Left lung (tissue), 10 donors: Measurements from ENCODE around the gene PI4KA. TPM values are rescaled to one million over a fixed set of nuclear protein-coding genes. Genes with fewer than 3 reads are reported as not detected.

ENCODE experiments used
- ATAC-seq: fragments of 200-7000 bp; cut with Tn5 transposase; one replicate; pipeline ENCODE4 v1.9.1; 2020; ENCODE audit warnings: moderate library complexity
- DNase-seq, 4 donors: peaks; one replicate each; pipeline ENCODE4 v3.0.0-alpha.2; 2013 to 2020
- H3K27ac ChIP-seq, 2 donors: fragments of 200-600 bp; sonication (generic) in 1 of 2; one replicate each; pipeline versions ENCODE4 v1.5.0 to v1.8.0; 2020 to 2021
- H3K27me3 ChIP-seq, 2 donors: fragments of 200-600 bp; sonication (generic) in 1 of 2; one replicate each; pipeline versions ENCODE4 v1.5.0 to v1.8.0; 2020 to 2021
- H3K36me3 ChIP-seq, 2 donors: fragments of 200-600 bp; sonication (generic) in 1 of 2; one replicate each; pipeline versions ENCODE4 v1.5.0 to v1.8.0; 2020 to 2021
- H3K4me1 ChIP-seq, 2 donors: fragments of 200-600 bp; one replicate each; pipeline ENCODE4 v1.8.0; 2021
- H3K4me3 ChIP-seq, 2 donors: fragments of 200-600 bp; sonication (generic) in 1 of 2; one replicate each; pipeline versions ENCODE4 v1.5.0 to v1.8.0; 2020 to 2021; ENCODE audit warnings: mild to moderate bottlenecking in 1 of 2
- H3K9me3 ChIP-seq, 2 donors: fragments of 200-600 bp; sonication (generic) in 1 of 2; one replicate each; pipeline versions ENCODE4 v1.5.0 to v1.8.0; 2020 to 2021
- intact Hi-C, 2 donors: fragments of 100-400 bp; cut with DNase I; formaldehyde crosslinking; loops; one replicate each; pipeline versions ENCODE4 v1.11.2 to v1.14.2; 2022
- polyA plus RNA-seq, 6 donors: library from polyadenylated mRNA; unstranded; fragments of 120-200 nt; gene quantifications; one replicate each; pipeline ENCODE4 v1.2.1, GENCODE V29; 2013; ENCODE audit not compliant: insufficient read length in 6 of 6
- total RNA-seq, 2 donors: library from RNA; stranded (reverse); fragmentation: NEBNext Ultra II Directional; extraction: Animal tissue kit (Norgen Biotek cat#: 25700); gene quantifications; one replicate each; pipeline ENCODE4 v1.2.1, GENCODE V29; 2021
- TF ChIP-seq, protein P1 (sequence below), 2 donors: fragments of 200-600 bp; sonication (generic) in 1 of 2; IDR thresholded peaks; one replicate each; pipeline versions ENCODE4 v1.5.0 to v1.8.0; 2021; ENCODE audit warnings: antibody characterized with exemption in 2 of 2
- donor health status: DM: no; HTN: yes; CAD: no.
- donor health status: DM: no; HTN: no; CAD: no.

The PI4KA gene
- total and polyA plus RNA-seq, 8 donors, result 60.5 to 108 (median 70.0) TPM

DNA sequence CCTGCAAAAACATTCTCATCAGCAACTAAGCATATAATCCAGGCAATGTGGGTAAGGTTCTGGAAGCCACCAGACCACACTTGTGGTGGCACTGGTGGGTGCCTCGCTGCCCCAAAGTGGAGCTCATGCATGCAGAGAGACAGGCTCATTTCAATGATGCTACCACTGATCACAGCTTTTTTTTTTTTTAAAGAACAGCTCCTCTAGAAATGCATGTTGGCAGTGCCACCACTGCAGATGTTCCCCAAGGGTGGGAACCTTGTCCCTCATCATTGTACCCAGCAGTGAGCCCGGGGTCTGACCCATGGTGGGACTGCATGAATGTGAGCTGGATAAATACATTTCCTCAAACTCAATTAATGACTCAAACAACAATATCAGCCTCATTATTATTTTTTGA lies 115.8 kb downstream of the PI4KA start:
- ATAC-seq (no peak), DNase-seq (peak in 1 of 4 donors; percentile 6)
- Histone ChIP-seq H3K9me3 (no peaks in the 10 kb centered on the region), H3K36me3 (peaks cover 0 to 85% of the 10 kb centered on the region in 2 donors), H3K4me3 (no peak overlapping the region), H3K4me1 (peaks cover 0 to 10% of the 10 kb centered on the region in 2 donors), H3K27me3 (no peaks in the 10 kb centered on the region), H3K27ac (no peak overlapping the region)
- TF ChIP-seq, protein P1, sequence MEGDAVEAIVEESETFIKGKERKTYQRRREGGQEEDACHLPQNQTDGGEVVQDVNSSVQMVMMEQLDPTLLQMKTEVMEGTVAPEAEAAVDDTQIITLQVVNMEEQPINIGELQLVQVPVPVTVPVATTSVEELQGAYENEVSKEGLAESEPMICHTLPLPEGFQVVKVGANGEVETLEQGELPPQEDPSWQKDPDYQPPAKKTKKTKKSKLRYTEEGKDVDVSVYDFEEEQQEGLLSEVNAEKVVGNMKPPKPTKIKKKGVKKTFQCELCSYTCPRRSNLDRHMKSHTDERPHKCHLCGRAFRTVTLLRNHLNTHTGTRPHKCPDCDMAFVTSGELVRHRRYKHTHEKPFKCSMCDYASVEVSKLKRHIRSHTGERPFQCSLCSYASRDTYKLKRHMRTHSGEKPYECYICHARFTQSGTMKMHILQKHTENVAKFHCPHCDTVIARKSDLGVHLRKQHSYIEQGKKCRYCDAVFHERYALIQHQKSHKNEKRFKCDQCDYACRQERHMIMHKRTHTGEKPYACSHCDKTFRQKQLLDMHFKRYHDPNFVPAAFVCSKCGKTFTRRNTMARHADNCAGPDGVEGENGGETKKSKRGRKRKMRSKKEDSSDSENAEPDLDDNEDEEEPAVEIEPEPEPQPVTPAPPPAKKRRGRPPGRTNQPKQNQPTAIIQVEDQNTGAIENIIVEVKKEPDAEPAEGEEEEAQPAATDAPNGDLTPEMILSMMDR (IDR thresholded peaks at IDR 0.05), result no peak
- intact Hi-C loops, result no loop called here

DNA sequence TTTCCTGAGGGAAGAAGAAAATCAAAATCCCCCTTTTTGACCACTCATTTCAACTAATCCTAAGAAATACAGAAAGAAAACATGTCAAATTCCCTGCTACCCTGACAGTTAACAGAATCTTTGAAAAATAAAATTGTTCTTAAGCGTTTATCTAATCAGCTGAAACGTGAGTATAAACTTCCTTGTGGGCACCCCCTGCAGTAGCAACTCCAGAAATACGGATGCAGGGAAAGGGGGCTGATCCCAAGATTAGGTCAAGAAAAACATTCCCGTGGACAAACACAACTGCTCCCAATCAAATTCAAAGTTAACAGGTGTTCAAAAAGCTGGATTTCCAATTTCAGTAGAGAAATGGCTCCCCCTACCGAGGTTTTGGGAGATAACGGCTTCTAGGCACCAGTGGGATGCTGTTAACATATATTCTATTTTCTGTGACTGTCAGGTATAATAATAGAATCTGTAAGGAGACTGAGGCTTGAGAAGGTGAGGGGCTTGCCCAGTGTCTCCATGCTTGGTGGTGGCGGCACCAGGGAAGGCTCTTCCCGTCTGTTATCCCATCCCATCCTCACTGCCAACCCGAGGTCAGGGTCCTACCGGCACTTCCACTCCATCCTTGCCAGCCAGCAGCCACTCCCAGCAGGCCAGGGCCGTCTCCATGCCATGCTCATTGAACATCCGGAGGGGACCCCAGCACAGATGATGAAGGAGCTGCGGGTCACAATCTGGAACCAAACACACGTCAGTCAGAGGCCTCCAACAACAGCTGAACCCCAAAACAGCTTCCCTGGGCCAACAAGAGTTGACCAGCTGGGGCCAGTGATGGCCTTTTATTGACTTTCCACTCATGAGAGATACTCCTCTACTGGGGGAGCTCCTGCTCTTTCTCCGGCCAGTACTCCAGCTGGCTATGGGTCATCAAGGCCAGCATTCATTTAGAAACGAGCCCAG lies 116.7 kb downstream of the PI4KA start:
- intact Hi-C loops, result no loop called here
- no peak overlapping the region for H3K27ac ChIP-seq
- H3K4me1 ChIP-seq, result peaks cover 0 to 10% of the 10 kb centered on the region in 2 donors
- H3K27me3 ChIP-seq, result no peaks in the 10 kb centered on the region
- ATAC-seq (peak; percentile 42), DNase-seq (peak in 2 of 4 donors; percentile 33 to 45)
- TF ChIP-seq, protein P1 (IDR thresholded peaks at IDR 0.05), result peak; percentile 54 to 57
- peaks cover 0 to 76% of the 10 kb centered on the region in 2 donors for H3K36me3 ChIP-seq
- no peaks in the 10 kb centered on the region for H3K9me3 ChIP-seq
- H3K4me3 ChIP-seq, result no peak overlapping the region

DNA sequence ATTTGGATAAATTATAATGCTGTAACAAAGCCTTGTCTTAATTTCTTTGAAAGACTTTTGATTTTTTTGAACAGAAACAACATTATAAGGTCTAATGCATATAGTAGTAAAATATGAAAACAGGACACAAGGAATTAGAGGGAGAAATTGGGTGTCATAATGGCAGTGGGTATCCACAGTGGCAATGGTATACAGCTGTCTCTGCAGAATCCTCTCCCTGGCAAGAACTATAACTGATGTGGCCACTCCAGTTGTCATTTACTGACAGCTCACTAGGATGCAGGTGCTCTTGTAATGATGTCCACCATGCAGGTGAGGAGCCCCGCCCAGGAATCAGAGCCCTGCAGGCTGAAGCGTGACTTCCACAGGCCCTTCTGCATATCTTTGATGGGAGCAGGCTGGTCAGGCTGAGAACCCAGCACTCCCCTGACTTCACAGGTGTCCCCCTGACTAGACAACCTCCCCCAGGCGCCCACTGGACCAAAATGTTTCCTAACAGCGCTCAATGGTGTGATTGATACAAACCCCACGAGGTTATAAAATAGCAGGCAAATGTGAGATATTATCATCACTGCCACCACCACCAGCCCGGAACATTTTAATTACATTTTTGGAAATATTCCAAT lies 117.5 kb downstream of the PI4KA start:
- peak in 1 of 4 donors; percentile 26 for DNase-seq
- H3K9me3 ChIP-seq, result no peaks in the 10 kb centered on the region
- TF ChIP-seq, protein P1 (IDR thresholded peaks at IDR 0.05), result no peak
- H3K4me3 ChIP-seq, result no peak overlapping the region
- no peak overlapping the region for H3K27ac ChIP-seq
- intact Hi-C loops, result no loop called here
- no peaks in the 10 kb centered on the region for H3K27me3 ChIP-seq
- H3K36me3 ChIP-seq, result peaks cover 0 to 69% of the 10 kb centered on the region in 2 donors
- peaks cover 0 to 10% of the 10 kb centered on the region in 2 donors for H3K4me1 ChIP-seq
- no peak for ATAC-seq

GRCh38 chr22:20740222-20740951 lies 118.2 kb downstream of the PI4KA start:
- peaks cover 0 to 10% of the 10 kb centered on the region in 2 donors for H3K4me1 ChIP-seq
- TF ChIP-seq, protein P1 (IDR thresholded peaks at IDR 0.05), result no peak
- no peak for ATAC-seq
- peaks cover 0 to 61% of the 10 kb centered on the region in 2 donors for H3K36me3 ChIP-seq
- no peak overlapping the region for H3K4me3 ChIP-seq
- intact Hi-C loops, result no loop called here
- no peaks in the 10 kb centered on the region for H3K27me3 ChIP-seq
- no peaks in the 10 kb centered on the region for H3K9me3 ChIP-seq
- DNase-seq, result no peak
- H3K27ac ChIP-seq, result no peak overlapping the region
